GM12878 (cell line): Measurements from ENCODE around the gene GNAQ. TPM values are rescaled to one million over a fixed set of nuclear protein-coding genes. Genes with fewer than 3 reads are reported as not detected.

Source experiments
- ATAC-seq: fragments of 200-7000 bp; cut with Tn5 transposase; 3 replicates; pipeline ENCODE4 v1.9.1; 2020; ENCODE audit warnings: mild to moderate bottlenecking, moderate library complexity
- BruUV-seq: library from RNA; stranded (reverse); fragments of 400-500 nt; replicated peaks from 2 replicates; lab custom pipeline; 2021; lab: Mats Ljungman, UMichigan
- CTCF ChIA-PET: fragments of 300-600 bp; sonication (Branson Sonifier 250); formaldehyde crosslinking; extraction: SDS; loops from one replicate; lab custom pipeline; 2021; ENCODE audit warnings: inconsistent platforms; lab: Yijun Ruan, JAX
- POLR2A ChIA-PET: fragments of 350-600 bp; formaldehyde crosslinking; extraction: SDS; loops from one replicate; lab custom pipeline; 2021; ENCODE audit warnings: inconsistent platforms; lab: Charles Lee
- RAD21 ChIA-PET: fragments of 300-600 bp; sonication (Branson Sonifier 250); formaldehyde crosslinking; loops from one replicate; lab custom pipeline; 2023; ENCODE audit warnings: antibody characterized with exemption; ENCODE audit not compliant: unreplicated experiment; lab: Charles Lee
- SMC1A ChIA-PET: fragments of 300-600 bp; sonication (Branson Sonifier 250); formaldehyde crosslinking; loops from one replicate; lab custom pipeline; 2023; ENCODE audit not compliant: unreplicated experiment, uncharacterized antibody; lab: Charles Lee
- DNase-seq: peaks from one replicate; pipeline ENCODE4 v3.0.0-alpha.2; 2011; ENCODE audit warnings: low read depth, low spot score
- FAIRE-seq: peaks from 3 replicates; lab custom pipeline; 2011; peaks lifted over from hg19 to GRCh38; lab: Jason Lieb, UNC
- H2AFZ ChIP-seq: 2 replicates; pipeline ENCODE4 v1.6.0; 2011; ENCODE audit warnings: low read depth, low read length, control low read depth; ENCODE audit not compliant: control insufficient read depth
- H3K27ac ChIP-seq: 2 replicates; pipeline ENCODE4 v1.5.1; 2011; ENCODE audit warnings: control low read depth; ENCODE audit not compliant: control insufficient read depth, insufficient read depth
- H3K27me3 ChIP-seq, 2 experiments: replicated peaks in 1 of 2; 2 replicates each; pipeline versions ENCODE4 v1.6.0 to v1.6.1; 2011; ENCODE audit warnings: low read length in 1 of 2; ENCODE audit not compliant: control insufficient read depth in 2 of 2, insufficient read depth in 2 of 2
- H3K36me3 ChIP-seq, 2 experiments: 2 replicates each; pipeline ENCODE4 v1.5.1; 2011; ENCODE audit warnings: low read length in 1 of 2; ENCODE audit not compliant: control insufficient read depth in 2 of 2, insufficient read depth in 2 of 2
- H3K4me1 ChIP-seq: 2 replicates; pipeline ENCODE4 v1.6.1; 2011; ENCODE audit warnings: mild to moderate bottlenecking, low read length, moderate library complexity, mixed read lengths; ENCODE audit not compliant: control insufficient read depth, insufficient read depth
- H3K4me2 ChIP-seq: 2 replicates; pipeline ENCODE4 v1.6.0; 2011; ENCODE audit warnings: control low read depth; ENCODE audit not compliant: control insufficient read depth, insufficient read depth
- H3K4me3 ChIP-seq: fragments of 200-600 bp; sonication (generic); 2 replicates; pipeline ENCODE4 v1.5.1; 2016
- H3K79me2 ChIP-seq: 2 replicates; pipeline ENCODE4 v1.6.0; 2011; ENCODE audit warnings: low read length; ENCODE audit not compliant: control insufficient read depth, insufficient read depth
- H3K9ac ChIP-seq: 2 replicates; pipeline ENCODE4 v1.8.0; 2011; ENCODE audit warnings: low read length, control low read depth, mixed read lengths; ENCODE audit not compliant: control insufficient read depth, insufficient read depth
- H3K9me3 ChIP-seq: replicated peaks from 3 replicates; pipeline ENCODE4 v1.5.1; 2011; ENCODE audit warnings: mild to moderate bottlenecking, low read length; ENCODE audit not compliant: control insufficient read depth, insufficient read depth
- H4K20me1 ChIP-seq: 2 replicates; pipeline ENCODE4 v1.6.0; 2011; ENCODE audit not compliant: control insufficient read depth, insufficient read depth
- ASH2L ChIP-seq: fragments of 300-600, 200-600 bp; sonication (generic); IDR thresholded peaks from 2 replicates; pipeline ENCODE4 v1.6.1; 2017; ENCODE audit warnings: low read depth, mild to moderate bottlenecking, borderline replicate concordance
- ATF3 ChIP-seq: IDR thresholded peaks from 2 replicates; pipeline ENCODE4 v1.6.1; 2011; ENCODE audit warnings: low read depth, mild to moderate bottlenecking, low read length, moderate library complexity, borderline replicate concordance; ENCODE audit errors: extremely low read depth
- E2F4 ChIP-seq: IDR thresholded peaks from 2 replicates; pipeline ENCODE4 v1.6.1; 2012; ENCODE audit warnings: low read depth, low read length, improper control_type of control experiment
- ELK1 ChIP-seq: IDR thresholded peaks from 2 replicates; pipeline ENCODE4 v1.6.1; 2012; ENCODE audit warnings: low read depth, low read length, improper control_type of control experiment
- FOXM1 ChIP-seq: IDR thresholded peaks from 2 replicates; pipeline ENCODE4 v1.6.1; 2012; ENCODE audit warnings: low read depth, mild to moderate bottlenecking, inconsistent platforms, low read length, moderate library complexity
- KAT2A ChIP-seq: conservative IDR thresholded peaks from 2 replicates; pipeline ENCODE4 v1.6.1; 2011; ENCODE audit warnings: low read depth, low read length; ENCODE audit not compliant: control insufficient read depth
- MEF2A ChIP-seq: IDR thresholded peaks from 2 replicates; pipeline ENCODE4 v1.6.1; 2011; ENCODE audit warnings: low read depth, mild to moderate bottlenecking, low read length, moderate library complexity; ENCODE audit not compliant: insufficient read depth
- RAD21 ChIP-seq: IDR thresholded peaks from 2 replicates; pipeline ENCODE4 v1.6.1; 2011; ENCODE audit warnings: mild to moderate bottlenecking, low read depth, low read length, moderate library complexity; ENCODE audit not compliant: insufficient read depth
- RCOR1 ChIP-seq: conservative IDR thresholded peaks from 2 replicates; pipeline ENCODE4 v1.6.1; 2012; ENCODE audit warnings: low read depth, low read length, improper control_type of control experiment
- SMAD5 ChIP-seq: IDR thresholded peaks from 2 replicates; pipeline ENCODE4 v1.6.1; 2016; ENCODE audit warnings: antibody characterized with exemption, low read depth
- SREBF1 ChIP-seq: IDR thresholded peaks from 2 replicates; pipeline ENCODE4 v1.6.1; 2012; ENCODE audit warnings: mild to moderate bottlenecking, low read length
- STAT3 ChIP-seq: IDR thresholded peaks from 2 replicates; pipeline ENCODE4 v1.6.1; 2011; ENCODE audit warnings: low read depth, low read length, improper control_type of control experiment
- TBL1XR1 ChIP-seq: IDR thresholded peaks from 2 replicates; pipeline ENCODE4 v1.6.1; 2012; ENCODE audit warnings: low read depth, low read length, improper control_type of control experiment
- TCF3 ChIP-seq: IDR thresholded peaks from 2 replicates; pipeline ENCODE4 v1.6.1; 2012; ENCODE audit warnings: low read depth, mild to moderate bottlenecking, low read length, borderline replicate concordance; ENCODE audit not compliant: insufficient read depth
- ZNF622 ChIP-seq: fragments of 450-650 bp; IDR thresholded peaks from 2 replicates; pipeline ENCODE4 v1.6.1; 2017; ENCODE audit warnings: mild to moderate bottlenecking, inconsistent platforms
- WGBS: methylation state at CpG from one replicate; pipeline ENCODE4 v1.1.6; 2016; ENCODE audit warnings: low lambda C conversion rate; ENCODE audit not compliant: insufficient replicate concordance, insufficient coverage; ENCODE audit errors: missing lambda C conversion rate; 5-methylcytosine and 5-hydroxymethylcytosine counted together
- in situ Hi-C: fragments of 300-500 bp; cut with MboI; formaldehyde crosslinking; loops from 9 replicates; pipeline ENCODE4 v1.14.3; 2018; ENCODE audit warnings: mixed read lengths
- intact Hi-C: fragments of 100-400 bp; cut with micrococcal nuclease; formaldehyde crosslinking; loops from one replicate; pipeline ENCODE4 v1.14.2; 2022; ENCODE audit not compliant: unreplicated experiment
- polyA plus RNA-seq, 11 experiments: library from polyadenylated mRNA; depleted of rRNA in 4 of 11; unstranded in 6 of 11; stranded (reverse) in 5 of 11; fragments of >200 nt; fragmentation: Nextera tagmentation in 4 of 11; fragmentation: Illumina TruSeq in 1 of 11; extraction: Ambion mirVana in 4 of 11; extraction: Trizol in 1 of 11; gene quantifications; 1 replicate in 1 of 11; 2 replicates in 10 of 11; pipeline versions ENCODE4 v1.2.1 to v1.2.3, GENCODE V29; 2011 to 2016; ENCODE audit warnings: inconsistent platforms in 2 of 11, missing spikeins in 2 of 11, low read depth in 1 of 11
- total RNA-seq, 4 experiments: library from RNA; depleted of rRNA in 3 of 4; stranded (reverse); fragments of >200 nt in 3 of 4; fragmentation: Illumina TruSeq in 1 of 4; extraction: Trizol in 1 of 4; gene quantifications; 2 replicates each; pipeline versions ENCODE4 v1.2.1 to v1.2.3, GENCODE V29; 2013 to 2021
- TF ChIP-seq, protein P1 (sequence below), 3 experiments: IDR thresholded peaks in 2 of 3; conservative IDR thresholded peaks in 1 of 3; 2 replicates each; pipeline ENCODE4 v1.5.1; 2011; ENCODE audit warnings: low read depth in 3 of 3, low read length in 3 of 3, mild to moderate bottlenecking in 3 of 3, control low read depth in 2 of 3, moderate library complexity in 2 of 3, inconsistent platforms in 1 of 3, mixed read lengths in 1 of 3; ENCODE audit not compliant: control insufficient read depth in 2 of 3, insufficient read depth in 1 of 3; ENCODE audit errors: extremely low read depth in 1 of 3
- TF ChIP-seq, protein P2 (sequence below): fragments of 150-350 bp; IDR thresholded peaks from 2 replicates; pipeline ENCODE4 v1.6.1; 2014; ENCODE audit warnings: mild to moderate bottlenecking, low read depth, low read length

GNAQ gene
- total and polyA plus RNA-seq, 10 of the 15 experiments (the other 5 are each of a cell fraction or from before 2014, with no cell fraction given), result 0.15 to 47.2 (median 0.49) TPM

DNA sequence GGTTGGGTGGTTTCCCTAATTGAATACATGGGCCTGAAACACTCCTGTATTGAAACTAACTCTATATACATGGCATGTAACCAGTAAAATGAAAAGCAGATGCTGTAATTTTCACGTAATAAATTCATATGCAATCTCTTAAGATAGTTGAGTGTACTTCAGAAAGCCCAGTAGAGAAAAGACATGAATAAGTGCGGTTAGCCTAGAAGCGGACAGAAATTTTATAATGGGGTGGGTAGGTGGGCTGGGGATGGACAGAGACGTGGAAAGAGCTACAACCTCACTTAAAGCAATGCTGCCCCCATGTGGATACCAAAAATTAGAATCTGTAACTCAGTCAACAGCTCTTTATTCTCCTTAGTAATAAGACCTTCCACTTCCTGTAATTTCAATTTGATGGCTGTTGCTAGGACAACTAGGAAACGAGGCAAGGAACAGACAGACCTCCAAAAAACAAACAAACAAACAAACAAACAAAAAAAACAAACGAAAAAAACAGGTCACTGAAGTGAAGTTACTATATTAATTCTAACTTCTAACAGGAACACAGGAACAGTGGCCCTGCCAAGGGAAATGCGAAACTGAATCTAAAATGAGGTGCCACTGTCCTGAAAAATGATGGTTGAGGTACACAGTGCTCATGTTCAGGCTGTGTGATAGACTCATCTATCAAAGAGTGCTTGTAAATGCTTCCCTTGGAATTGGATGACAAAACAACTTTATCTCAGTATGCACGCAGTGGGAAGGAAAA is 280.1 kb downstream of the GNAQ start:
- DNase-seq, result no peak
- Histone ChIP-seq H3K79me2 (no peaks in the 10 kb centered on the region), H3K4me3 (no peak overlapping the region), H3K4me1 (no peaks in the 10 kb centered on the region), H2AFZ (no peak overlapping the region), H3K27ac (no peak overlapping the region), H3K4me2 (no peak overlapping the region), H3K9me3 (no peaks in the 10 kb centered on the region), H3K36me3 (no peaks in the 10 kb centered on the region), H3K27me3 (no peaks in the 10 kb centered on the region), H3K9ac (no peak overlapping the region), H4K20me1 (no peaks in the 10 kb centered on the region)
- ATAC-seq, result peak; percentile 76
- no peak for FAIRE-seq
- ChIA-PET RAD21 (interaction anchor here (0.6 to 1.8 kb wide), 12 partner anchors 13 to 370 kb away, joined by 3 to 15 read pairs (median 4); no protein-coding TSS in a partner anchor), POLR2A (no interaction called here), CTCF (interaction anchor here (0.5 to 5.6 kb wide), 32 partner anchors 9 to 455 kb away, joined by 3 to 79 read pairs (median 5); no protein-coding TSS in a partner anchor), SMC1A (interaction anchor here (0.6 to 4.2 kb wide), 10 partner anchors 12 to 463 kb away, joined by 3 to 13 read pairs (median 5); no protein-coding TSS in a partner anchor)
- intact Hi-C loops (loop anchor here (1.0 to 10.0 kb wide), 3 partner anchors 283 to 587 kb away; partner anchors contain the start of gene GNAQ), in situ Hi-C loops (no loop called here)
- BruUV-seq, result no TSS peak
- WGBS, result 14% methylated on average over 8 of the region's 8 CpGs
- TF ChIP-seq SMAD5 (no peak), ELK1 (no peak), MEF2A (no peak), STAT3 (no peak), ATF3 (no peak), FOXM1 (no peak), SREBF1 (no peak), RAD21 (peak; percentile 51), KAT2A (no peak), RCOR1 (no peak), TCF3 (no peak), E2F4 (no peak), ASH2L (no peak), TBL1XR1 (no peak), ZNF622 (no peak)
- TF ChIP-seq, protein P1, sequence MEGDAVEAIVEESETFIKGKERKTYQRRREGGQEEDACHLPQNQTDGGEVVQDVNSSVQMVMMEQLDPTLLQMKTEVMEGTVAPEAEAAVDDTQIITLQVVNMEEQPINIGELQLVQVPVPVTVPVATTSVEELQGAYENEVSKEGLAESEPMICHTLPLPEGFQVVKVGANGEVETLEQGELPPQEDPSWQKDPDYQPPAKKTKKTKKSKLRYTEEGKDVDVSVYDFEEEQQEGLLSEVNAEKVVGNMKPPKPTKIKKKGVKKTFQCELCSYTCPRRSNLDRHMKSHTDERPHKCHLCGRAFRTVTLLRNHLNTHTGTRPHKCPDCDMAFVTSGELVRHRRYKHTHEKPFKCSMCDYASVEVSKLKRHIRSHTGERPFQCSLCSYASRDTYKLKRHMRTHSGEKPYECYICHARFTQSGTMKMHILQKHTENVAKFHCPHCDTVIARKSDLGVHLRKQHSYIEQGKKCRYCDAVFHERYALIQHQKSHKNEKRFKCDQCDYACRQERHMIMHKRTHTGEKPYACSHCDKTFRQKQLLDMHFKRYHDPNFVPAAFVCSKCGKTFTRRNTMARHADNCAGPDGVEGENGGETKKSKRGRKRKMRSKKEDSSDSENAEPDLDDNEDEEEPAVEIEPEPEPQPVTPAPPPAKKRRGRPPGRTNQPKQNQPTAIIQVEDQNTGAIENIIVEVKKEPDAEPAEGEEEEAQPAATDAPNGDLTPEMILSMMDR (IDR thresholded peaks at IDR 0.05 in 2 of 3, conservative IDR thresholded peaks at IDR 0.05 in 1 of 3; ENCODE audit: control insufficient read depth in 2 of 3, extremely low read depth in 1 of 3, insufficient read depth in 1 of 3, low read depth in 3 of 3, low read length in 3 of 3), result peak; percentile 34 to 53 (median 34); a peak in 4 of 6 replicates
- TF ChIP-seq, protein P2, sequence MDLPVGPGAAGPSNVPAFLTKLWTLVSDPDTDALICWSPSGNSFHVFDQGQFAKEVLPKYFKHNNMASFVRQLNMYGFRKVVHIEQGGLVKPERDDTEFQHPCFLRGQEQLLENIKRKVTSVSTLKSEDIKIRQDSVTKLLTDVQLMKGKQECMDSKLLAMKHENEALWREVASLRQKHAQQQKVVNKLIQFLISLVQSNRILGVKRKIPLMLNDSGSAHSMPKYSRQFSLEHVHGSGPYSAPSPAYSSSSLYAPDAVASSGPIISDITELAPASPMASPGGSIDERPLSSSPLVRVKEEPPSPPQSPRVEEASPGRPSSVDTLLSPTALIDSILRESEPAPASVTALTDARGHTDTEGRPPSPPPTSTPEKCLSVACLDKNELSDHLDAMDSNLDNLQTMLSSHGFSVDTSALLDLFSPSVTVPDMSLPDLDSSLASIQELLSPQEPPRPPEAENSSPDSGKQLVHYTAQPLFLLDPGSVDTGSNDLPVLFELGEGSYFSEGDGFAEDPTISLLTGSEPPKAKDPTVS, result no peak
